Measurements from ENCODE around the gene BIRC2.

GRCh38 chr11:102368472-102368871 is 21.5 kb downstream of the BIRC2 start:
- TF ChIP-seq POLR2A (IDR thresholded peaks at IDR 0.05) (no peak), EP300 (IDR thresholded peaks at IDR 0.05) (no peak), POLR2AphosphoS5 (IDR thresholded peaks at IDR 0.05) (no peak)

Data from stomach (tissue), 4 donors.